GM12892 (cell line): ENCODE data around the gene PRR14.

Experiments
- POLR2A ChIP-seq: IDR thresholded peaks from 2 replicates; pipeline ENCODE4 v1.6.1; 2011; ENCODE audit warnings: low read depth, low read length, control low read depth
- POLR2AphosphoS5 ChIP-seq: IDR thresholded peaks from 2 replicates; pipeline ENCODE4 v1.6.1; 2011; ENCODE audit warnings: low read depth, low read length, control low read depth
- TAF1 ChIP-seq: IDR thresholded peaks from 2 replicates; pipeline ENCODE4 v1.6.1; 2011; ENCODE audit warnings: low read depth, mild to moderate bottlenecking, control low read depth, low read length, borderline replicate concordance

DNA sequence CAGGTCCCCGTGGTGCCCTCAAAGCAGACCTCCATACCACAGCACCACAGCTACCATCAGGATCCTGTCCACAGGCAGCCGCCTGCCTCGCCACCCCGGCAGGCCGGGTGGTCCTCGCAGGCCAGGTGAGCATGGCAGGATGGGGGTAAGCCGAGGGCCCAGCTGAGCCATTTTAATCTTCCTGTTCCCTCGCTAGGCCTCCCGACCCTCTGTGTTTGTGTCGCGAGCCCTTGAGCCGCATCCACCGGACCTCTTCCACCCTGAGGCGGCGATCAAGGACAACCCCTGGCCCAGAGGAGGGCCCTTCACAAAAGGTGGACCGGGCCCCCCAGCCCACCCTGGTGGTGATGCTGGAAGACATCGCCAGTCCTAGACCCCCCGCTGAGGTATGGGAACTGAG, 2.0 kb downstream of the PRR14 start:
- TF ChIP-seq POLR2A (no peak), TAF1 (no peak), POLR2AphosphoS5 (no peak)
